Esophagus muscularis mucosa (tissue), 4 donors: ENCODE data around the gene LMBR1L. TPM values are rescaled to one million over a fixed set of nuclear protein-coding genes. Genes with fewer than 3 reads are reported as not detected.

Experiments used
- DNase-seq: peaks from one replicate; pipeline ENCODE4 v3.0.0-alpha.2; 2017; ENCODE audit errors: extremely low spot score
- H3K27ac ChIP-seq, 4 donors: fragments of 200-600 bp; sonication (generic); replicated peaks in 1 of 4; 1 replicate in 3 of 4; 2 replicates in 1 of 4; pipeline ENCODE4 v1.5.1; 2016 to 2019; ENCODE audit warnings: mild to moderate bottlenecking in 1 of 4
- H3K27me3 ChIP-seq, 4 donors: fragments of 200-600 bp; sonication (generic); one replicate each; pipeline versions ENCODE4 v1.5.1 to v1.6.0; 2016 to 2019
- H3K36me3 ChIP-seq, 4 donors: fragments of 200-600 bp; sonication (generic); one replicate each; pipeline ENCODE4 v1.5.1; 2016 to 2019
- H3K4me1 ChIP-seq, 4 donors: fragments of 200-600 bp; sonication (generic); one replicate each; pipeline ENCODE4 v1.5.1; 2016 to 2019
- H3K4me3 ChIP-seq, 4 donors: fragments of 200-600 bp; sonication (generic); 1 replicate in 2 of 4; 2 replicates in 2 of 4; pipeline ENCODE4 v1.5.1; 2016 to 2019; ENCODE audit warnings: mild to moderate bottlenecking in 4 of 4, moderate library complexity in 1 of 4
- H3K9me3 ChIP-seq, 4 donors: fragments of 200-600 bp; sonication (generic); 1 replicate in 3 of 4; 2 replicates in 1 of 4; pipeline ENCODE4 v1.5.1; 2016 to 2019
- CTCF ChIP-seq, 3 experiments: fragments of 200-600 bp in 2 of 3; fragments of 450-650 bp in 1 of 3; sonication (generic) in 2 of 3; IDR thresholded peaks; one replicate each; pipeline ENCODE4 v1.5.1; 2017 to 2019; ENCODE audit warnings: antibody characterized with exemption in 3 of 3, mild to moderate bottlenecking in 2 of 3, moderate library complexity in 1 of 3
- EP300 ChIP-seq: sonication (generic); formaldehyde crosslinking; IDR thresholded peaks from one replicate; pipeline ENCODE4 v1.6.1; 2017; ENCODE audit warnings: antibody characterized with exemption
- POLR2A ChIP-seq: fragments of 450-650 bp; IDR thresholded peaks from one replicate; pipeline ENCODE4 v1.6.1; 2017; ENCODE audit warnings: antibody characterized with exemption, moderate library complexity, mild to moderate bottlenecking, low read depth
- POLR2AphosphoS5 ChIP-seq, 2 donors: sonication (generic); formaldehyde crosslinking; IDR thresholded peaks; one replicate each; pipeline ENCODE4 v1.6.1; 2017; ENCODE audit warnings: antibody characterized with exemption in 2 of 2
- WGBS: methylation state at CpG from one replicate; pipeline ENCODE4 v1.1.5; 2018; 5-methylcytosine and 5-hydroxymethylcytosine counted together
- intact Hi-C: fragments of 100-400 bp; cut with DNase I; formaldehyde crosslinking; loops from one replicate; pipeline ENCODE4 v1.15.1; 2023
- total RNA-seq, 4 donors: library from RNA; depleted of rRNA; stranded (reverse); fragments of >200 nt; gene quantifications; one replicate each; pipeline versions ENCODE4 v1.1.0 to v1.2.1, GENCODE V29; 2016

LMBR1L gene
- total RNA-seq, 4 donors from 2014 or later = 24.7 to 54.0 (median 34.3) TPM

GRCh38 chr12:49133590-49133989 is 22.9 kb upstream of the LMBR1L start:
- Histone ChIP-seq H3K27ac (peak overlapping the region in 3 of 4 donors; percentile 99 to 100 (median 100)), H3K4me1 (peaks cover 20 to 42% (median 38%) of the 10 kb centered on the region in 4 donors), H3K4me3 (no peak overlapping the region), H3K9me3 (no peaks in the 10 kb centered on the region), H3K36me3 (peaks cover 9 to 14% (median 12%) of the 10 kb centered on the region in 4 donors), H3K27me3 (no peaks in the 10 kb centered on the region)
- WGBS = 79% methylated on average over 10 of the region's 10 CpGs
- no peak for DNase-seq
- intact Hi-C loops = no loop called here
- TF ChIP-seq EP300 = no peak
- no peak for TF ChIP-seq POLR2AphosphoS5 (IDR thresholded peaks at IDR 0.05)
- no peak for TF ChIP-seq CTCF (IDR thresholded peaks at IDR 0.05)
- TF ChIP-seq POLR2A = no peak

GRCh38 chr12:49133014-49133413 is 22.4 kb upstream of the LMBR1L start:
- 71% methylated on average over 5 of the region's 5 CpGs for WGBS
- TF ChIP-seq POLR2A = no peak
- no peak for TF ChIP-seq POLR2AphosphoS5 (IDR thresholded peaks at IDR 0.05)
- TF ChIP-seq EP300 = no peak
- TF ChIP-seq CTCF (IDR thresholded peaks at IDR 0.05) = no peak
- Histone ChIP-seq H3K27ac (peak overlapping the region; percentile 99 to 100 (median 100)), H3K27me3 (no peaks in the 10 kb centered on the region), H3K9me3 (no peaks in the 10 kb centered on the region), H3K4me1 (peaks cover 20 to 42% (median 38%) of the 10 kb centered on the region in 4 donors), H3K4me3 (peak overlapping the region in 3 of 4 donors; percentile 10 to 98 (median 13)), H3K36me3 (peaks cover 10 to 18% (median 16%) of the 10 kb centered on the region in 4 donors)
- intact Hi-C loops = no loop called here
- DNase-seq = no peak

GRCh38 chr12:49131894-49132461 is 21.3 kb upstream of the LMBR1L start:
- intact Hi-C loops = loop anchor here (2.0 kb wide), 1 partner anchor 57 kb away; the partner anchor contains the start of gene TUBA1A

GRCh38 chr12:49131051-49131893 is 20.6 kb upstream of the LMBR1L start, which contains the start of gene TUBA1B:
Gene TUBA1B, minus strand, starts transcription at chr12:49131395. Its CDS starts 95 bp downstream, at chr12:49131300.
- Histone ChIP-seq H3K36me3 (peaks cover 17 to 34% (median 28%) of the 10 kb centered on the region in 4 donors), H3K4me1 (peaks cover 20 to 42% (median 38%) of the 10 kb centered on the region in 4 donors), H3K4me3 (peak within 1 kb of the TSS; percentile 79 to 100 (median 99)), H3K27me3 (no peaks in the 10 kb centered on the region), H3K9me3 (no peaks in the 10 kb centered on the region), H3K27ac (peak within 1 kb of the TSS; percentile 99 to 100 (median 100))
- DNase-seq = peak; percentile 98
- intact Hi-C loops = loop anchor here (2.0 kb wide), 1 partner anchor 58 kb away; the partner anchor contains the start of gene TUBA1A
- under 1% methylated on average over 18 of the region's 79 CpGs for WGBS
- TF ChIP-seq EP300 = no peak
- peak in 1 of 3 experiments; percentile 8 for TF ChIP-seq CTCF (IDR thresholded peaks at IDR 0.05)
- TF ChIP-seq POLR2AphosphoS5 (IDR thresholded peaks at IDR 0.05) = peak; percentile 78 to 98
- TF ChIP-seq POLR2A = peak; percentile 91

More at GRCh38 chr12:49131894-49132461, 21.3 kb upstream of the LMBR1L start:
- TF ChIP-seq POLR2AphosphoS5 (IDR thresholded peaks at IDR 0.05) = no peak
- no peak for TF ChIP-seq POLR2A
- TF ChIP-seq CTCF (IDR thresholded peaks at IDR 0.05) = no peak
- no peak for TF ChIP-seq EP300
- Histone ChIP-seq H3K27me3 (no peaks in the 10 kb centered on the region), H3K27ac (peak overlapping the region; percentile 99 to 100 (median 100)), H3K4me3 (peak overlapping the region; percentile 79 to 100 (median 99)), H3K9me3 (no peaks in the 10 kb centered on the region), H3K4me1 (peaks cover 20 to 42% (median 38%) of the 10 kb centered on the region in 4 donors), H3K36me3 (peaks cover 17 to 28% (median 26%) of the 10 kb centered on the region in 4 donors)
- DNase-seq = no peak
- whole genome bisulfite sequencing = 21% methylated on average over 9 of the region's 9 CpGs
